NT2/D1 (cell line): ENCODE data around the gene GLS2.

ENCODE experiments used
- DNase-seq: peaks from one replicate; pipeline ENCODE4 v3.0.0-alpha.2; 2011; ENCODE audit warnings: low read depth, low spot score
- H3K27me3 ChIP-seq: 2 replicates; pipeline ENCODE4 v1.6.0; 2011; ENCODE audit warnings: mild to moderate bottlenecking; ENCODE audit not compliant: insufficient read length, insufficient read depth
- H3K36me3 ChIP-seq: 2 replicates; pipeline ENCODE4 v1.6.1; 2011; ENCODE audit warnings: mild to moderate bottlenecking, low read length, mixed read lengths; ENCODE audit not compliant: insufficient read depth, insufficient read length
- H3K4me1 ChIP-seq: 2 replicates; pipeline ENCODE4 v1.5.1; 2011; ENCODE audit not compliant: insufficient read depth, insufficient read length
- H3K4me3 ChIP-seq: 2 replicates; pipeline ENCODE4 v1.5.1; 2011; ENCODE audit warnings: low read depth; ENCODE audit not compliant: insufficient read length
- H3K9ac ChIP-seq: 2 replicates; pipeline ENCODE4 v1.6.0; 2011; ENCODE audit warnings: low read depth; ENCODE audit not compliant: insufficient read length
- H3K9me3 ChIP-seq: 2 replicates; pipeline ENCODE4 v1.5.1; 2011; ENCODE audit warnings: mild to moderate bottlenecking, low read length; ENCODE audit not compliant: insufficient read depth
- SUZ12 ChIP-seq: IDR thresholded peaks from 2 replicates; pipeline ENCODE4 v1.6.1; 2011; ENCODE audit not compliant: insufficient read length, insufficient read depth; ENCODE audit errors: extremely low read depth
- YY1 ChIP-seq: IDR thresholded peaks from 2 replicates; pipeline ENCODE4 v1.6.1; 2011; ENCODE audit not compliant: insufficient read length, insufficient read depth
- ZNF274 ChIP-seq: IDR thresholded peaks from 2 replicates; pipeline ENCODE4 v1.6.1; 2011; ENCODE audit warnings: mild to moderate bottlenecking, low read depth, low read length

The GLS2 gene

GRCh38 chr12:56425940-56426438 is 62.0 kb downstream of the GLS2 start:
- H3K9ac ChIP-seq: no peak overlapping the region
- H3K4me3 ChIP-seq: no peak overlapping the region
- H3K4me1 ChIP-seq: no peaks in the 10 kb centered on the region
- no peak for TF ChIP-seq SUZ12
- no peak for TF ChIP-seq YY1
- TF ChIP-seq ZNF274: no peak
- H3K27me3 ChIP-seq: no peaks in the 10 kb centered on the region
- DNase-seq: no peak
- no peaks in the 10 kb centered on the region for H3K9me3 ChIP-seq
- H3K36me3 ChIP-seq: peaks cover 80% of the 10 kb centered on the region

GRCh38 chr12:56425193-56425592 is 62.8 kb downstream of the GLS2 start:
- Histone ChIP-seq H3K9me3 (no peaks in the 10 kb centered on the region), H3K4me1 (no peaks in the 10 kb centered on the region), H3K36me3 (peaks cover 80% of the 10 kb centered on the region), H3K4me3 (no peak overlapping the region), H3K9ac (no peak overlapping the region), H3K27me3 (no peaks in the 10 kb centered on the region)
- TF ChIP-seq SUZ12 (no peak), YY1 (no peak), ZNF274 (no peak)
- DNase-seq: no peak
